Activated CD8-positive, alpha-beta memory T cell treated with anti-CD3 and anti-CD28 coated beads for 36 hours (primary cell): ENCODE data around the gene PYGM. TPM values are rescaled to one million over a fixed set of nuclear protein-coding genes. Genes with fewer than 3 reads are reported as not detected.

Experiments used
- CTCF ChIA-PET: fragments of 350-600 bp; sonication (Branson Sonifier 250); formaldehyde crosslinking; loops from one replicate; lab custom pipeline; 2021; ENCODE audit warnings: antibody characterized with exemption; lab: Charles Lee
- POLR2A ChIA-PET: fragments of 350-600 bp; sonication (Branson Sonifier 250); formaldehyde crosslinking; loops from one replicate; lab custom pipeline; 2021; ENCODE audit warnings: antibody characterized with exemption; lab: Charles Lee
- total RNA-seq, 2 experiments: library from RNA; stranded (reverse); gene quantifications; one replicate each; pipeline ENCODE4 v1.2.3, GENCODE V29; 2021

PYGM gene
- total RNA-seq, 2 experiments from 2014 or later: 0.95 to 0.99 TPM

DNA sequence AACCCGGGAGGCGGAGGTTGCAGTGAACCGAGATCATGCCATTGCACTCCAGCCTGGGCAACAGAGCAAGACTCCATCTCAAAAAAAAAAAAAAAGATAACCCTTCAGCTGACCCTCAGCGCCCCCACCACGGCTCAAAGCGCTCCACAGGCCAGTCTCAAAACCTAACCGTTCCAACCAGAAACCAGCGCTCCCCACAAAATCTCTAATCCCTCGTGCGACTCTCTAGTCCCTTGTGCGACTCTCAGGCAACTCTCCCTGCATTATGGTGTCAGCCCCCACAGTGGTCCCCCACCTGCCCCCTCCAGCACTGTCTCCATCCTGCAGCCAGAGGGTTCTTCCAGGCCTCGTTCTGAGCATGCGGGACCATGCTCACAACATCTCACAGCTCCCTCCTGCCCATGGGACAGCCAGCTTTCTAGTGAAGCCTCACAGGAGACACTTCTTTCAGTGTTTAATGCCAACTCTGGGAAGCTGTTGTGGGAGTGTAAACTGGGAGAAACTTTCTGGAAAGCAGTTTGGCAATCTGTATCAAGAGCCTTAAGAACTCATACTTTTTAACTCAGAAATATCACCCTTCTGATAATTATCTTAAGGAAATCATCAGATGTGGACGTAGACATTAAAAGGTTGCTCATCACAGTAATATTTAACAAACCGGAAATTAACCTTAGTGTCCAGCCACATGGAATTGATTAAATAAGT lies 11.7 kb downstream of the PYGM start:
- CTCF ChIA-PET: interaction anchor here (1.3 kb wide), 1 partner anchor 16 kb away, joined by 3 read pairs; no protein-coding TSS in a partner anchor
- POLR2A ChIA-PET: no interaction called here

DNA sequence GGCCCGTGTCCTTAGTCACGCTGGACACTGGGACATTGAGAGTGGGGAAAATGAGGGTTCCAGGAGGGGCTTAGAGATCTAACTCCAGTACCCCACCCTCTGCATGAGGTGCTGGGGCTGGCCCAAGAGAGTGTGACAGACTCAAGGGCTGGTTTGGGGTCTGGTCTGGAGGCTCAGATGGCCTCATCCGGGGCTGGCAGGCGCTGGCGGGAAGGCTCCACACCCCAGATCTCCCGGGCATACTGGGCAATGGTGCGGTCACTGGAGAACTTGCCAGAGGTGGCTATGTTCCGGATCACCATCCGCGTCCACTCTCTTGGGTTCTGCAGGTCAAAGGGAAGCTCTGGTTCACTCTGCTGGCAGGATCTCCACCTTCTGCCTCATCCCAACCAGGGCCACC lies 13.3 kb downstream of the PYGM start:
- CTCF ChIA-PET: no interaction called here
- POLR2A ChIA-PET: no interaction called here

DNA sequence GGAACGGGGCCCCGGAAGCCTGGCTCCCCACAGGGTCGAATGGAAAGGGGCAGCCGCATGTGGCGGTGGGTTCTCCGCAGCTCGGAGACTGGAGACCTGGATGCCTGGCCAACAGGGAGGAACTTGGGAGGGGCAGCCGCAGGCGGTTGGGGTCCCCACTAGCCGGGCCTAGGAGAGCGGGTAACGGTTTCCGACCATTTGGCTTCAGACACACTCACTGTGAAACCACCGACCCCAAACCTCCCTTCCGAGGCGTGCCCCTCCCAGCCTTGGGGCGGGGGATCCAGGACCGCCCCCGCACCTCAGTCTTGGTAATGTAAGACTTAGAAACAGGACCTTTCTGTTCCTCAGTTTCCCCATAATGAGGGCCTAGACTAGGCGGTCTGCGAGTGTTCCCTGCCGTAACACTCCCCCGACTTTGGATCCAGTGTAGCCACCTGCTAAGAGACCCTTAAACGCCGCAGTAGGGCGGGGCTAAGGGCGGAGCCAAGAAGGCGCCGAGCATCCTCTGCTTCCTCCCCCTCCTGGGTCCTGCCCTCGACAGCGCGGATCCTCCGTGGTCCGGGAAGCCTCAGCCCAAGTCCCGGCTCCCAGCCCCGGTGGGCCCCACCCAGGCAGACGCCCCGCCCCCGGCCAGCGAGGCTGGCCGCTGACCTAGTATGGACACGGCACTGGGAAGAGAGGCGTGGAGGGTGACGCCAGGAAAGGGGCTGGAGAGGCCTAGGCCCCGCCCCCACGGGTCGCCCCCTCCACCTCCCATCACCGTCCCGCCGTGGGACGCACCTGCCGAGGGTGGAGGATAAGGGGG lies 14.0 kb downstream of the PYGM start:
- ChIA-PET CTCF (interaction anchor here (4.4 kb wide), 1 partner anchor 57 kb away, joined by 36 read pairs; no protein-coding TSS in a partner anchor), POLR2A (interaction anchor here (2.1 kb wide), 1 partner anchor 15 kb away, joined by 8 read pairs; the partner anchor contains the start of gene PYGM)

DNA sequence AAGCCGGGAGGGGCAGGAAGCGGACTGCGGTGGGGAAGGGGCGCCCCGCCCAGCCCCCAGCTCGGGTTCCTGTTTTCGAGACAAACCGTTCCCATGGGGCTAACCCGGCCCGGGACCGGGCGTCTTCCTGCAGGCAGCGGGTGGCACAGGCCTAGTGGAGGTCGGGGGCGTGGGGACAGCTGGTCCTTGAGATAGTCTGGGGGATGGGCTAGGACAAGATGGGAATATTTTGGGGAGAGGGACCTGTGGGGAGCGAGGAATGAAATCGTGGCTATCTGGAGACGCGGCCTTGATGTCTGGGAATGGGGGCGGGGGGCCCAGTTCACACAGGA lies 14.6 kb downstream of the PYGM start:
- POLR2A ChIA-PET: interaction anchor here (1.9 to 2.1 kb wide), 2 partner anchors 15 to 18 kb away, joined by 4 to 8 read pairs; partner anchors contain the start of gene PYGM
- CTCF ChIA-PET: interaction anchor here (0.7 to 4.4 kb wide), 7 partner anchors 18 to 143 kb away, joined by 3 to 36 read pairs (median 6); partner anchors contain the start of gene SF1

DNA sequence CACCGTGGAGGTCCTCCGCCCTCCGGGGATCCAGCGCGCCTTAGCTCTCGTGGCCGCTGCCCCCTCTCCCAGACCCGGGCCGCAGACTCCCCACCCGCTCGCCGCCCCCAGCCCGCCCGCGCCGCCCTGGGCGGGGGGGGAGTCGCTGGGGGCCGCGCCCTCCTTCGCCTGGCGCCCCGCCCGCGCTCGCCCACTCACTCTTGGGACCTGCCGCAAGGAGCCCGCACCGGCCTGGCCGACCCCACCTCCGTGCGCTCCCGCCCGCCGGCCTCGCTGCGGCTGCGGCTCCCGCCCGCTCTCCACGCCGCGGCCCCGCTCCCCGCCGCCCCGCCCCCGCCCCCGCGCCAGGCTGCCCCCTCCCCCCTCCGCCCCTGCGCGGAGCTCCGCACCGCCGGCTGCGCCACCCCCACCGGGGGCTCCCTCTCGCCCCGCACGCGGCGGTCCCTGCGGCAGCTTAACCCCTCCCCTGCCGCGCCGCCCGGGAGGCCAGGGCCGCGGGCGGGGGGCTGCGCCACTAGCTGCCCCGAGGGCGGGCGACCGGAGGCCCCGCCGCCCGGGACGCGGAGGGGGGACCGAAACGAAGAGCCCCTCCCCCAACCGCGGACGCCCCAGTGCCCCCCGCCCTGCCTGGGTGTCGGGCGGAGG lies 15.1 kb downstream of the PYGM start:
- CTCF ChIA-PET: interaction anchor here (0.6 to 4.4 kb wide), 13 partner anchors 8 to 883 kb away, joined by 3 to 36 read pairs (median 4); partner anchors contain the start of genes PYGM and SF1

DNA sequence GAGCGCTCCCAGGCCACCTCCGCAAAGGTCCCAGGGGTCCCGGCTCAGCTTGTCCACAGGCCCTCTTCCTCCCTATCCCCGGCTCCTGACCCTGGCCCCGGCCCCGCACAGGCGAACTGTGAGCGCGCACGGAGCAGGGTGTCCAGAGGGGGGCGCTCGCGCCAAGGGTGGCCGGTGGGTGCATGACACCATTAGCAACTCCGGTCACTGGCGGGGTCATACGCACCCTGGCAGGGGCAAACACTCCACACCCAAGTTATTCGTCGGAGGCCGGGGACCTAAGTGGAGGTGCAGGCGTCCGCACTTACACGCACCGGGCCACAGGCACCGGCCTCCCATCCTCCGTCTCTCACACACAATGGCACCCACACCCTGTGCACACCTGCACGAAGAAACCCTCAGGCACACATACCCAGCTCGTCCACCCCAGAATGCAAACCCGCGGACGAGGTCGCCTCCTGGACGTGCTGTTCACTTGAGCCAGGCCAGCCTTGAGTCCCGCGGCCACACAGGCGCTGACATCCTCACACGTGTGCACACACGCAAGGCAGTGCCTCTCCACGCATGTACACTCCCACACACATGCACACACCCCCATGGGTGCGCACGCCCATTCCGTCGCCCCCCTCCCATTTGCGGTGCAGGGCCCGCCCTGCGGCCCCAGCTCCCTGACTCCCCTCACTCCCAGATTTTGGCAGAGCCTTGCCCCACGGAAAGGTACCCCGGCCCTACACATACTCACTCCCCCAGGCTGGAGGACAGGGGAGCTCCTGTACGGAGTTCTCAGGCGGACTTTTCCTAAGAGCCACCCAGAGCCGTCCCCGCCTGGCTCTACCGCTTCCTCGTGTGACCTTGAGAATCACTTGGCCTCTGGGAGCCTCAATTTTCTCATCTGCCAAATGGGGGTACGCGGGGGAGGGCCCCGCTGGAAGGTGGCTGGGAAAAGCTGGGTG lies 15.9 kb downstream of the PYGM start, which contains the start of gene RASGRP2:
RASGRP2 (minus strand) TSS at position 552 of the 953 bp plus-strand sequence. CDS start 1,276 bp downstream, outside the sequence.
- ChIA-PET POLR2A (interaction anchor here (1.9 to 2.1 kb wide), 2 partner anchors 16 to 20 kb away, joined by 4 to 8 read pairs; partner anchors contain the start of gene PYGM), CTCF (interaction anchor here (0.6 to 4.4 kb wide), 20 partner anchors 8 to 1810 kb away, joined by 3 to 36 read pairs (median 4); partner anchors contain the start of genes PYGM and SF1)

More for the DNA sequence above, 15.1 kb downstream of the PYGM start:
- POLR2A ChIA-PET: interaction anchor here (1.9 to 2.1 kb wide), 2 partner anchors 16 to 19 kb away, joined by 4 to 8 read pairs; partner anchors contain the start of gene PYGM

DNA sequence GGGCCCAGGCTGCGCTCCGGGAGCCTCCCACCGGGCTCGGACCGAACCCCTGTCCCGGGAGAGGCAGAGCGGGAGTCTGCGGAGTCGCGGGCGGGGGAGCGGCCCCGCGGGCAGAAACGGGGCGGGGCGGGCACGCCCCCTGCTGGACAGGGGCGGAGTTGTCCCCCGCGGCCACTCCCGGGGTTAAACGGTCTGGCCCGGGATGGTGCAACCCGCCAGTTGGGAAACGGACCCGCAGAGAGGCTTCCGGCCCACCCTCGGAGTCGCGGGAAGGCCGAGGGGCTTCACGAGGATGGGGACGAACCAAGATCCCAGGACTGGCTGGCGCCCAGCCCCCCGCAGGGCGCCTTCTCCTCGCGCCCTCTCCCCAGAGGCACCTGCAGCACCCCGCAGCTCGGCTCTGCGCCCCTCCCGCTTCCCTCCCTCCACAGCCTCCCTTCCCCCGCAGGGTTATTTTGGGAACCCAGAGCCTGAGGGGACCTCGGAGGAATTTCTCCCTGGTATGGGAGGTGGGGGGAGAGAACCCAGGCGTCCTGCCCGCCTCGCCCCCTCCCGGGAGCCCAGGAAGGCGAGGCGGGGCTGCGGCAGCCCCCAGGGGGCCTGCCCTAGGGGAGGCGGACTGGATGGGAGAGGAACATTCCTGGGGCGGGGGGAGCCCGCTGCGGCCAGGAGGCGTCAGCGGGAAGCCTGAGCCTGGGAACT lies 16.7 kb downstream of the PYGM start:
- POLR2A ChIA-PET: interaction anchor here (1.9 to 2.1 kb wide), 2 partner anchors 17 to 21 kb away, joined by 4 to 8 read pairs; partner anchors contain the start of gene PYGM

DNA sequence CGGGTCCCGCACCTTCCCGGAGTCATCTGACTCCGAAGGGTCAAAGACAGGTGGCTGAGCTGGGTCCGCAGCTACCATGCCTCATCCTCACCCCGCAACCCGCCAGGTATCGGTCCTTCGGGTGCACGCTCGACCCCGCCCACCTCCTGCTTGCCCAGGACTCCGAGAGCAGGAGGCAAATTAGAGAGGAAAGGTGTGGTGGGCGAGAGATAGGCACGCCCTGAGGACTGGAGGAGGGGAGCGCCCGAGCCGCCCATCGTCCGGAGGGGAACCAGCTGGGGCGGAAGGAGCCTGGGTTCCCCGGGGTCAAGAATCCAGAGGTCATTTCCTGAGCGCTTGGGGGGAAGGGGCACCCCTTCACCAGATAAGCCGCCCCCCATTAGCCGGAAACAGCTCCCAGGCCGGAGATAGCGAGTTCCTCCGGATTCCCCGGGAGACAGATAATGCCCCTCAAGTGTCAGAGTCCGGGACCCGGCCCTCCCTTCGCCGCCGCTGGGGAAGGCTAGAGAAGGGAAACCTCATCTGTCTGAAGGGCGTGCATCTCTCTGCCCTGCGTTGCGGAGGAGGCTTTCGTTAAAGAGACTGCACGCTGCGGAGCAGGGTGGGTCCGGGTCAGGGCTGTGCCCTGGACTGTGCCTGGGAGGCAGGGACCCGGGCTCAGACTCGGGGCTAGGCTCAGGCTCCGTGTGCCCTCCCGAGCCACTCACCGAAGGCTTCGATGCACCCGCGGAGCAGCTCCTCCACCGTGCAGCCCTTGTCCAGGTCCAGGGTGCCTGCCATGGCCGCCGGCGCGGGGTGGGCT lies 17.5 kb downstream of the PYGM start:
- CTCF ChIA-PET: interaction anchor here (0.6 to 4.4 kb wide), 15 partner anchors 7 to 293 kb away, joined by 3 to 36 read pairs (median 4); partner anchors contain the start of gene PYGM
- POLR2A ChIA-PET: interaction anchor here (0.6 kb wide), 1 partner anchor 61 kb away, joined by 3 read pairs; the partner anchor contains the start of gene MAP4K2

More for the DNA sequence above, 16.7 kb downstream of the PYGM start:
- CTCF ChIA-PET: interaction anchor here (0.6 to 4.4 kb wide), 19 partner anchors 8 to 1811 kb away, joined by 3 to 36 read pairs (median 4); partner anchors contain the start of gene PYGM

DNA sequence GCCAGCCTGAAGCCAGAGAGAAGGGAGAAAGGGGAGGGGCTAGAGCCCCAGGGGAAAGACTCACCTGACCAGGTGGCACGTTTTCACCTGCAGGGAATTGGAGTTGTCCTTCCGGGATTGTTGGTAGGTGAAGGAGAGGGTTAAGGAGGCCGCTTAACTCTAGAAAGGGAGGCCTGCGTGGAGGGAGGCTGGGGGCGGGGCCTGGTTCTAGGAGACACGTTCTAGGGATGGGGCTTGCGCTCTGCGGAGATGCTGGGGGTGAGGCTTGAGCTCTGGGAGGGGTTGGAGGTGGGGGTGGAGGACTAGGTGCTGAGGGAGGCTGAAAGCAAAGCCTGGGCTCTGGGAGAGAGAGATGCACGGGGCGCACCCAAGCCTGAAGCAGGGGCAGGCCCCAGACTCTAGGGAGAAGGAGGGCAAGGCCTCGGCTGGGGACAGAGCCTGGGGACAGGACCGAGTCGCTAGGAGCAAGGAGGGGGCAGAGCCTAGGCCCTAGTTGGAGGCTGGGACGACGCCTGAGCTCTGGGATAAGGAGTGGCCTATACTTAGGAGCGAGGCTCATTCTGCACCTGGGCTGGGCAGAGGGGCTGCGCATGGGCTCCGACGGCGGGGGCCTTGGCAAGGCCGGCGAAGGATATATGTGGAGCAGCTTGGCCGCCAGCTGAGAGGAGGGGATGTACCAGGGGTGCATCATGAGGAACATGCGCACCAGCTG lies 18.2 kb downstream of the PYGM start:
- ChIA-PET CTCF (interaction anchor here (0.6 to 4.4 kb wide), 8 partner anchors 16 to 292 kb away, joined by 3 to 36 read pairs (median 4); no protein-coding TSS in a partner anchor), POLR2A (interaction anchor here (0.6 kb wide), 1 partner anchor 61 kb away, joined by 3 read pairs; the partner anchor contains the start of gene MAP4K2)

DNA sequence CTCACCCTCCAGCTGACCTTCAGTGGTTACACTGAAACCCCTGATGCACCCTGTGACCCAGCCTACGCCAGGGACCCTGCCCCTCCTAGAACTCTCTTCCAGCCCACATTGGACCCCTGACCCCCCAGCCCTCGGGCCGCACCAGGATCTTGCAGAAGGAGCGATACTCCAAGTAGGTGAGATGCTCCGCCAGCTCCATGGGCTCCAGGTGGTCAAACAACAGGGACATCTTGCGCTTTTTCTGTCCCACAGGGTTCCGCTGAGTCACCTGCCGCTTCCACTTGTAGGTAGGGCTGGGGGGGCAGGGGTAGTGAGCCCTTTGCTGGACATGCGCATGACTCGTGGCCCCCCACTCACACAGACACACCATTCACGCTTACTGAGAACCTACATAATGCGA lies 19.9 kb downstream of the PYGM start:
- POLR2A ChIA-PET: no interaction called here
- CTCF ChIA-PET: interaction anchor here (1.8 kb wide), 1 partner anchor 51 kb away, joined by 6 read pairs; no protein-coding TSS in a partner anchor

DNA sequence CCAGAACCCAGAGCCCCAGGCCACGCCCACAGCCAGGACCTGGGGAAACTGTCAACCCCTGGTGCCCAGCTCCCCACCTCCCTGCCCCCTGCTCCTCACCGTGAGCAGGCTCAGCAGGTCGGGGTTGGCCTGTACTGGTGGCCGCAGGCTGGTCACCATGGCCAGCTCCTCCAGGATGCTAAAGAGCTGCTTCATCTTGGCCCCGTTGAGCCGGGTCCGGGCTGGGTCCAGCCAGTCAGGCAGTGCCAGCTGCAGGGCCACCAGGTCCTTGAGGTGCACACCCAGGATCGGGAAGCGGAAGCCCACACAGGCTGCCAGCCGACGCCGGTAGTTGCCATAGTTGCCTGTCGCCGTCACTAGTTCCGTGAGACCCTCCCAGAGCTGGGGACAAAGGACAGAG lies 23.1 kb downstream of the PYGM start:
- ChIA-PET CTCF (interaction anchor here (0.6 to 1.1 kb wide), 3 partner anchors 8 to 806 kb away, joined by 3 to 5 read pairs (median 3); partner anchors contain the start of gene RASGRP2), POLR2A (no interaction called here)

DNA sequence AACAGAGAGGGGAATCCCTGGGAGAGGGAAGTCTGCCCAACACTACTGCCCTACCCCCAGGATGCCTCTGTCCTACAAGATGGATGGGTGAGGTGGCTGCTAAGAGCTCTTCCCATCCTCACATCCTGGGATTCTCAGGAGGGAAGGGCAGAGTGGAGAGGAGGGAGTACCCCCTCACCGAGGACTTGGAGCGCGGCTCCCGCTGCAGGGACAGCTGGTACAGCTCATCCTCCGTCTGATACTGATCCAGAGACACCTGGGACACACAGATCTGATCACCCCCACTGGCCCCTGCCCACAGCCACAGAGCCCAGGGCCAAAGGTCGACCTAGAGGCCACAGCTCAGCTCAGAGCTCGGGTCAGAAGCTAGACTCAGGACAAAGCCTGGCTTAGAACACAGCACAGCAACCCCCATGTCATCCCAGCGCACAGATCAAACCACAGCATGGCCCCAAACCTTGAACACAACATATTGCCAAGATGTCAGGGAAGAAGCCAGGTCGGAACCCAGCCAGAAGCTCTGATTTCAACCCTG lies 24.0 kb downstream of the PYGM start:
- ChIA-PET CTCF (interaction anchor here (0.8 to 4.0 kb wide), 3 partner anchors 7 to 47 kb away, joined by 3 to 18 read pairs (median 6); partner anchors contain the start of gene RASGRP2), POLR2A (interaction anchor here (0.6 kb wide), 1 partner anchor 43 kb away, joined by 4 read pairs; no protein-coding TSS in a partner anchor)

DNA sequence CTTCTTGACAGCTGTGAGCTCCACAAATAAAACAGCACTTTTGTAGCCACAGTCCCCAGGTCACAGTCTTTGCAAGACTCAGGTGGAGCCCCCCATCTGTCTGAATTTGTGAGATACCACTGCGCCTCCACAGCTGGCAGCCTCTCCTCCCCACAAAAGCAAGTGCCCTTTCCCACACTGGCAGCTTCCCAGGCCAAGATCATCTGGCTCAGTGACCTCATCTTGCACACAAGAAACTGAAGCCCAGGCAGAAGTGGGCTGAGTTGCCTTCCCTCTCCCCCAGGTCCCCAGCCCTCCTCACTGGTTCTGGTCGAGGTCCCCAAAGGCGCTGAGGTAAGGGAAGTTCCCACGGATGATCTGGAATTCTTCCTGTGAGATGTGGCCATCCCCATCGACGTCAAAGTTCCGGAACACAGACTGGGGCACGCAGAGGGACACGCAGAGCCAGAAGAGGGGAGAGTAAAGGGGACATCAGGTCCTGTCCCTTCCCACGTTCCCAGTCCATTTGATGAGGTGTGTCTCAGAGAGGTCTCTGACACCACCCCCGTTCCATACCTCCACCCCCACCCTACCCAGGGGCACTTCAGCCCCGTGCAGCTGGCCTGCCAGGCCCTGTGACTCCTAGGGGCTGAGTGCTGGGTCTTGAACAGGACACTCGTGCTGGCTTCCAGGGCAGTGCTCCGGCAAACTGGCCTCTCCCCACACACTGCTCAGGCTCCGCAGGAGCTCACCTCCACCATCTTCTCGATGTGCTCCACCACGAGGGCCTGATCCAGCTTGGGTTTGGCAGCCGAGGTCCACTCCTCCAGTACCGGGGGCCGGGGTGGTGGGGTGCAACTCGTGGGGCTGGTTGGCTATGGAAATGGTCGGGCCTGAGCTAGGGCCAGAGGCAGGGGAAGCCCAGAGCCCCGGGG lies 24.7 kb downstream of the PYGM start:
- POLR2A ChIA-PET: interaction anchor here (0.6 kb wide), 1 partner anchor 44 kb away, joined by 4 read pairs; no protein-coding TSS in a partner anchor
- CTCF ChIA-PET: interaction anchor here (1.7 to 4.0 kb wide), 2 partner anchors 8 to 46 kb away, joined by 6 to 18 read pairs; partner anchors contain the start of gene RASGRP2

DNA sequence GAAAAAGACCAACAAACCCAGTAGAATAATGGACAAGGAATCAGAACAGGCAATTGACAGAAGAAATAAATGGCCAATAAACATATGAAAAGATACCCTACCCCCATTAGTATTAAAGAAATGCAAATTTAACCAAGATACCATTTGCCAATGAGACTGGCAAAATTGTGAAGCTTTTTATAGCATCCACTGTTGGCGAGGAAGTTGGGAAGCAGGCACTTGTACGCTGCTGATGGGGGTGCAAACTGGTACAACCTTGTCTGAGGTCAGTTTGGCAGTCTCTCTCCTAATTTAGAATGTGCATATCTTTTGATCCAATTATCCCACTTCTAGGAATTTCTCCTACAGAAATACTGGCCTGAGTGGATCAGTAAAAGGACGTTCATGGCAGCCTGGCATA lies 28.2 kb downstream of the PYGM start:
- ChIA-PET CTCF (no interaction called here), POLR2A (no interaction called here)
